ENCODE data around the gene TMEM121. TPM values are rescaled to one million over a fixed set of nuclear protein-coding genes. Genes with fewer than 3 reads are reported as not detected.

The TMEM121 gene
- total and polyA plus RNA-seq, 12 donors: 0.93 to 2.6 (median 1.7) TPM

- peak in 1 of 8 donors; percentile 23 for ATAC-seq
- peak in 1 of 2 donors; percentile 66 for DNase-seq
- no peak for TF ChIP-seq CTCF (IDR thresholded peaks at IDR 0.05)
- H3K27ac ChIP-seq: peak overlapping the region in 3 of 10 donors; percentile 15 to 28 (median 17)
- WGBS, 2 donors: 53 to 54% methylated on average over 55 to 62 of the region's 63 CpGs
- H3K4me3 ChIP-seq: peak overlapping the region; percentile 14 to 83 (median 69)
- peaks cover 0 to 54% (median 0%) of the 10 kb centered on the region in 7 donors for H3K27me3 ChIP-seq
- peaks cover 11 to 38% (median 30%) of the 10 kb centered on the region in 9 donors for H3K4me1 ChIP-seq
- intact Hi-C loops (cut with DNase I): loop anchor here in 8 of 10 donors (2.0 to 10.0 kb wide), 7 partner anchors 37 to 162 kb away; partner anchors contain the start of gene TEDC1 (in 2 of the 8)
- no peaks in the 10 kb centered on the region for H3K9me3 ChIP-seq
- H3K36me3 ChIP-seq: no peaks in the 10 kb centered on the region
These were observed 3.3 kb downstream of the TMEM121 start for GRCh38 chr14:105529569-105530284.

- no peak for DNase-seq
- WGBS, 2 donors: 74 to 89% methylated on average over 18 to 19 of the region's 19 CpGs
- peaks cover 11 to 38% (median 30%) of the 10 kb centered on the region in 9 donors for H3K4me1 ChIP-seq
- intact Hi-C loops (cut with DNase I): no loop called here
- peak overlapping the region in 2 of 10 donors; percentile 78 to 83 for H3K4me3 ChIP-seq
- no peak for TF ChIP-seq CTCF (IDR thresholded peaks at IDR 0.05)
- H3K36me3 ChIP-seq: no peaks in the 10 kb centered on the region
- no peaks in the 10 kb centered on the region for H3K9me3 ChIP-seq
- peak in 4 of 8 donors; percentile 6 to 39 (median 28) for ATAC-seq
- H3K27ac ChIP-seq: peak overlapping the region in 2 of 10 donors; percentile 17 to 28
- peaks cover 0 to 48% (median 0%) of the 10 kb centered on the region in 7 donors for H3K27me3 ChIP-seq
These were observed 4.1 kb downstream of the TMEM121 start for GRCh38 chr14:105530285-105531087.

- ATAC-seq: no peak
- H3K4me1 ChIP-seq: peaks cover 11 to 34% (median 30%) of the 10 kb centered on the region in 9 donors
- no peak overlapping the region for H3K4me3 ChIP-seq
- no peak for TF ChIP-seq CTCF (IDR thresholded peaks at IDR 0.05)
- H3K27ac ChIP-seq: no peak overlapping the region
- intact Hi-C loops (cut with DNase I): no loop called here
- no peak for DNase-seq
- H3K36me3 ChIP-seq: no peaks in the 10 kb centered on the region
- peaks cover 0 to 40% (median 7%) of the 10 kb centered on the region in 7 donors for H3K27me3 ChIP-seq
- 95% methylated on average over 30 of the region's 30 CpGs for WGBS, 2 donors
- H3K9me3 ChIP-seq: no peaks in the 10 kb centered on the region
These were observed 4.9 kb downstream of the TMEM121 start for GRCh38 chr14:105531088-105531893.
